ENCODE results near the gene RABAC1. TPM values are rescaled to one million over a fixed set of nuclear protein-coding genes. Genes with fewer than 3 reads are reported as not detected.

Gene RABAC1
- total RNA-seq, 4 donors from 2014 or later = 138 to 359 (median 241) TPM

- WGBS, 2 donors = 87 to 90% methylated on average over 9 of the region's 9 CpGs
- TF ChIP-seq POLR2A (IDR thresholded peaks at IDR 0.05) = no peak
- TF ChIP-seq CTCF (IDR thresholded peaks at IDR 0.05) = no peak
- intact Hi-C loops (cut with DNase I) = no loop called here
Observed at GRCh38 chr19:41988947-41989346, 29.8 kb upstream of the RABAC1 start.

GRCh38 chr19:41987141-41987860, 28.2 kb upstream of the RABAC1 start:
- Histone ChIP-seq H3K4me1 (no peaks in the 10 kb centered on the region), H3K36me3 (no peaks in the 10 kb centered on the region), H3K4me3 (replicated peaks in 1 of 3) (no peak overlapping the region), H3K27ac (no peak overlapping the region), H3K27me3 (no peaks in the 10 kb centered on the region), H3K9me3 (no peaks in the 10 kb centered on the region)
- no peak for DNase-seq
- intact Hi-C loops (cut with DNase I) = no loop called here
- 86 to 87% methylated on average over 10 of the region's 10 CpGs for WGBS, 2 donors
- no peak for TF ChIP-seq CTCF (IDR thresholded peaks at IDR 0.05)
- TF ChIP-seq POLR2A (IDR thresholded peaks at IDR 0.05) = no peak

More at GRCh38 chr19:41988947-41989346, 29.8 kb upstream of the RABAC1 start:
- no peaks in the 10 kb centered on the region for H3K9me3 ChIP-seq
- H3K36me3 ChIP-seq = no peaks in the 10 kb centered on the region
- DNase-seq = no peak
- peaks cover 9% of the 10 kb centered on the region for H3K27me3 ChIP-seq
- H3K27ac ChIP-seq = no peak overlapping the region
- no peak overlapping the region for H3K4me3 ChIP-seq (replicated peaks in 1 of 3)
- H3K4me1 ChIP-seq = peaks cover 0 to 4% of the 10 kb centered on the region in 2 donors

- Histone ChIP-seq H3K27me3 (no peaks in the 10 kb centered on the region), H3K9me3 (no peaks in the 10 kb centered on the region), H3K36me3 (no peaks in the 10 kb centered on the region), H3K4me1 (no peaks in the 10 kb centered on the region), H3K4me3 (replicated peaks in 1 of 3) (no peak overlapping the region), H3K27ac (no peak overlapping the region)
- intact Hi-C loops (cut with DNase I) = no loop called here
- TF ChIP-seq CTCF (IDR thresholded peaks at IDR 0.05) = no peak
- TF ChIP-seq POLR2A (IDR thresholded peaks at IDR 0.05) = no peak
- whole genome bisulfite sequencing, 2 donors = 90 to 91% methylated on average over 2 to 4 of the region's 17 CpGs
- no peak for DNase-seq
Observed at GRCh38 chr19:41984961-41985360, 25.8 kb upstream of the RABAC1 start.

DNA sequence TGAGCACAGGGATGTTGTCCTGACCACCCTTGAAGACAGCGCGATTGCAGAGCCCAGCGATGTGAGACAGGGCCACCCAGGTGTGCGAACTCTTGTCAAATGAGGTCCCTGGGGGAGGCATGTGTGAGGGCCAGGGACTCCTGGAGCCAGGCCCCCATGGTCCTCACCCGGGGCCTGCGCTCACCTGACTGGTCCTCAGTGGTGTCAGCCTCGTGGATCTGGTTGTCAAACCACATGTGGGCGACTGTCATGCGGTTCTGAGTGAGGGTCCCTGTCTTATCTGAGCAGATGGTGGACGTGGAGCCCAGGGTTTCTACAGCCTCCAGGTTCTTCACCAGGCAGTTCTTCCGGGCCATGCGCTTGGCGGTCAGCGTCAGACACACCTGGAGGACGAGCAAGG, 22.6 kb upstream of the RABAC1 start:
- Histone ChIP-seq H3K4me1 (no peaks in the 10 kb centered on the region), H3K36me3 (no peaks in the 10 kb centered on the region), H3K27me3 (no peaks in the 10 kb centered on the region), H3K9me3 (no peaks in the 10 kb centered on the region), H3K27ac (no peak overlapping the region), H3K4me3 (replicated peaks in 1 of 3) (no peak overlapping the region)
- WGBS, 2 donors = 84 to 88% methylated on average over 7 to 14 of the region's 15 CpGs
- intact Hi-C loops (cut with DNase I) = no loop called here
- no peak for DNase-seq
- TF ChIP-seq POLR2A (IDR thresholded peaks at IDR 0.05) (no peak), CTCF (IDR thresholded peaks at IDR 0.05) (no peak)

DNA sequence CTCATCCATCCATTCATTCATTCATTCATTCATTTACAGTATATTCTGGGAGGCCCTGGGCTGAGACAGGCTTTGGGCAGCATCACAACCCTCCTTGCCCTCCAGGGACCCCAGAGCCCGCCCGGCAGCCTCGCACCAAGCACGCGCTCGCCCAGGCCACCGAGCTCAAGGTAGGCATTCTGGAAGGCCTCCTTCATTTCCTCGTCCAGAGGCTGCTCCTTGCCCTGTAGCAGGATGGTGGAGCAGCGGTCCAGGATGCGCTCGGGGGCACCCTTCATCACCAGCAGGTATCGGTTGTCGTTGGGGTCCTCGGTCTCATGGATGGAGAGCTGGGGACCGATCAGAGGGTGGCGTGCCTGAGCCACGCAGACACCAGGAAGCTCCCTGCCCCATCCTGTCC, 19.3 kb upstream of the RABAC1 start:
- Histone ChIP-seq H3K27me3 (no peaks in the 10 kb centered on the region), H3K9me3 (no peaks in the 10 kb centered on the region), H3K36me3 (no peaks in the 10 kb centered on the region), H3K4me3 (replicated peaks in 1 of 3) (no peak overlapping the region), H3K4me1 (no peaks in the 10 kb centered on the region), H3K27ac (no peak overlapping the region)
- TF ChIP-seq POLR2A (IDR thresholded peaks at IDR 0.05) (no peak), CTCF (IDR thresholded peaks at IDR 0.05) (no peak)
- no peak for DNase-seq
- WGBS, 2 donors = 78 to 83% methylated on average over 14 to 17 of the region's 17 CpGs
- intact Hi-C loops (cut with DNase I) = no loop called here
